Stimulated activated naive B cell treated with anti-CD40 and anti-IgM and Interleukin-4, amounts not matched to agents 10 μg/mL and 1 μg/mL and 100 μg/mL, for 72 hours (primary cell): Measurements from ENCODE around the gene PRM1.
A peak's percentile ranks its signal among the peaks of the same experiment; 100 is the strongest.
"Not testable (repeated sequence)": the region's sequence is repeated elsewhere in the genome, so short reads cannot be mapped to it uniquely, and the experiment has no call there.

Experiments
- ATAC-seq, 2 donors: fragments of 150-1000 bp; cut with Tn5 transposase; replicated peaks; 2 replicates each; pipeline ENCODE4 v1.10.0; 2021; ENCODE audit warnings: moderate library complexity in 1 of 2
- DNase-seq: peaks from one replicate; pipeline ENCODE4 v3.0.0; 2021
- H3K27ac Mint-ChIP-seq: one replicate; pipeline ENCODE4 v1.8.0; 2022; ENCODE audit warnings: mild to moderate bottlenecking, mixed read lengths
- H3K27me3 Mint-ChIP-seq, 2 donors: one replicate each; pipeline ENCODE4 v1.8.0; 2022; ENCODE audit warnings: mixed read lengths in 2 of 2
- H3K36me3 Mint-ChIP-seq, 2 donors: one replicate each; pipeline ENCODE4 v1.8.0; 2022; ENCODE audit warnings: mixed read lengths in 2 of 2, mild to moderate bottlenecking in 1 of 2
- H3K4me1 Mint-ChIP-seq, 2 donors: one replicate each; pipeline ENCODE4 v1.8.0; 2022; ENCODE audit warnings: mixed read lengths in 2 of 2, mild to moderate bottlenecking in 1 of 2
- H3K4me3 Mint-ChIP-seq, 2 donors: one replicate each; pipeline ENCODE4 v1.8.0; 2022; ENCODE audit warnings: mild to moderate bottlenecking in 2 of 2, mixed read lengths in 2 of 2, moderate library complexity in 1 of 2
- H3K9me3 Mint-ChIP-seq, 2 donors: one replicate each; pipeline ENCODE4 v1.8.0; 2022; ENCODE audit warnings: mixed read lengths in 2 of 2, mild to moderate bottlenecking in 1 of 2

Gene PRM1

DNA sequence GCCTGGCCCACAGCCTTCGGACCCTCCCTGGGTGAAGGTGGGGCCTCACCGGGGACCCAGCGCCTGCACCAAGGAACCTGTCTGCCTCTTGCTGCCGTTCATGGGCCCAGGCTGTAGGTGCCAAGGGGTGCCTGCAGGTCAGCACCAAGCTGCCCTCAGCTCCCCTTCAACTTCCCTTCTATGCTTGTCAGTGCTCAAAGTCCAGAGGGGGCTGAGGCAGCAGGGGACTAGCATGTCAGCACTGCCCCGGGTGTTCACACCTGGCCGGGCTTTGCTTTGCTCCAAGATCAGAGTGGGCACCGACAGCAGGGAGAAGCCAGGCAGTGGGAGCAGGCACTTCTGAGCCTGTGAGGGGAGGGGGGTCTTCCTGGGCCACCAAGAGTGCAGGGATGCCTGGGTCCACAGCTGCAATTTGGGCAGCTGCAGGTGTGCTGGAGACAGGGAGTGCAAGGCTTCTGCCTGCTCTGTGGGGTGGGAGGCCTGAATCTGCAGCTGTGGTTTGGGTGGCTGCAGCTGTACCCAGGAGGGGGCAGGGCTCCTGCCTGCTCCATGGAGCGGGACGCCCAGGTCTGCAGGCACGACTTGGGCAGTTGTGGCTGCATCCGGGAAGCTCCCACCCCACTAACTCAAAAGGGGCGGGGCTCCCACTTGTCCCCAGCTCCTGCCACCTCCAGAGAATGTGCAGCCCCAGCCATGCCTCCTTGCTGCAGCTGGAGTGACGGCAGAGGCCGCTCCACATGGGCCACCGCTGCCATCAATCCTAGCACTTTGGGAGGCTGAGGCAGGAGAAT lies 27.6 kb upstream of the PRM1 start:
- peak overlapping the region; percentile 89 for H3K27ac Mint-ChIP-seq
- H3K36me3 Mint-ChIP-seq, result peaks cover 0 to 7% of the 10 kb centered on the region in 2 donors
- DNase-seq (peak; percentile 78), ATAC-seq (peak; percentile 54 to 67)
- peaks cover 50 to 90% of the 10 kb centered on the region in 2 donors for H3K4me1 Mint-ChIP-seq
- H3K4me3 Mint-ChIP-seq, result peak overlapping the region; percentile 39 to 72
- no peaks in the 10 kb centered on the region for H3K27me3 Mint-ChIP-seq
- H3K9me3 Mint-ChIP-seq, result peaks cover 0 to 2% of the 10 kb centered on the region in 2 donors

DNA sequence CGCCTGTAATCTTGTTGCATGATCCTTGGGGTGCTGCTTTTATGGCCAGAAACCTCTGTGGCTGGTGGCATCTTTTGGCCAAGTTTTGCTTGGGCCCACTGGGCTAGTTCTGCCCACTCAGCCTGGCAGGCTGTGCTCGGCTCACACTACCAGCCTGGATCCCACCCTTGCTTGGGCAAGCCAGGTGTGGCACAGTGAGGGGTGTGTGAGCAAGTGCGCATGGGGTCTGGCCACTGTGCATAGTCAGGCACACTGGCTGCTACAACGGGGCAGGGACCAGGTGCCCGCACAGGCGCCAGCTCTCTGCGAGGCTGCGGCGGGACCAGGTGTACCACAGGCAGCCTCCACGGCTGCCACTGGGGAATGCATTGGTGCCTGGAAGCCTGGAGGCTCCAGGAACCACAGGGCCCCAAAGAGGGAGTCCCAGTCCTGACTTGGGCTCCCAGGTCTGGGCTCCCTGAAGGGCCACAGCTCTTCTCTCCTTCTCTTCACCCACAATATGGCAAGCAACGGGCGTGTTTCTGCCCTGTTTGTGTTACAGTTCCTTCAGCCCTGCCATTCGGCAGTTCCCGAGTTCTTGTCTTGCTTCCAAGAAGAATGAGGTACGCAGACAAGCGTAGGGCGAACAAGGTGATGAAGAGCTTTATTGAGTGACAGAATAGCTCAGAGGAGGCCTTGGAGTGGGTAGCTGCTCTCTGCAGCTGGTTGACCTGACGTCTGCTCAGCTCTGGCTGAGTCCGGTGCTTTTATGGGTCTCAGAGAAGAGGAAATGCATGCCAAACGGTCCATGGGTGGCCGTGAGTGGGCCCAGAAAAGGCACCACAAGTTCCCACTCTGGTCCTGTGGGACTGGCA lies 26.7 kb upstream of the PRM1 start:
- Mint-ChIP-seq H3K27me3 (no peaks in the 10 kb centered on the region), H3K27ac (peak overlapping the region; percentile 89), H3K36me3 (peaks cover 0 to 7% of the 10 kb centered on the region in 2 donors), H3K4me1 (peaks cover 50 to 89% of the 10 kb centered on the region in 2 donors), H3K4me3 (no peak overlapping the region), H3K9me3 (peaks cover 0 to 2% of the 10 kb centered on the region in 2 donors)
- no peak for ATAC-seq
- no peak for DNase-seq

- Mint-ChIP-seq H3K27me3 (no peaks in the 10 kb centered on the region), H3K27ac (no peak overlapping the region), H3K36me3 (peaks cover 0 to 7% of the 10 kb centered on the region in 2 donors), H3K4me1 (peaks cover 47 to 82% of the 10 kb centered on the region in 2 donors), H3K9me3 (peaks cover 0 to 2% of the 10 kb centered on the region in 2 donors), H3K4me3 (no peak overlapping the region)
- ATAC-seq (no peak), DNase-seq (no peak)
Observed at GRCh38 chr16:11306997-11307638, 26.0 kb upstream of the PRM1 start.

DNA sequence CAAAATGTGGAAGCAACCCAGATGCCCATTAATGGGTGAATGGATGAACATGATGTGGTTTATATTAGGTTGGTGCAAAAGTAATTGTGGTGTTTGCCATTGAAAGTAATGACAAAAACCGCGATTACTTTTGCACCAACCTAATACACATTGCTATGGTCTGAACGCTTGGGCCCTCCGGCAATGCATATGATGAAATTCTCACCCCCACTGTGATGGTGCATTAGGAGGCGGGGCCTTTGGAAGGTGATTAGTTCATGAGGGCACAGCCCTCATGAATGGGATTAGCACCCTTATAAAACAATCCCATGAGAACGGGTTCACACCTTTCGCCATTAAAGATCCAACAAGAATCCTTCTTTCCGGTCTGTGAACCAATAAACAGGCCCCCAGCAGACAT lies 25.3 kb upstream of the PRM1 start:
- ATAC-seq, result no peak
- H3K9me3 Mint-ChIP-seq, result peaks cover 0 to 2% of the 10 kb centered on the region in 2 donors
- H3K4me3 Mint-ChIP-seq, result no peak overlapping the region
- peaks cover 48 to 75% of the 10 kb centered on the region in 2 donors for H3K4me1 Mint-ChIP-seq
- H3K27ac Mint-ChIP-seq, result no peak overlapping the region
- no peak for DNase-seq
- H3K36me3 Mint-ChIP-seq, result peaks cover 0 to 7% of the 10 kb centered on the region in 2 donors
- H3K27me3 Mint-ChIP-seq, result no peaks in the 10 kb centered on the region

DNA sequence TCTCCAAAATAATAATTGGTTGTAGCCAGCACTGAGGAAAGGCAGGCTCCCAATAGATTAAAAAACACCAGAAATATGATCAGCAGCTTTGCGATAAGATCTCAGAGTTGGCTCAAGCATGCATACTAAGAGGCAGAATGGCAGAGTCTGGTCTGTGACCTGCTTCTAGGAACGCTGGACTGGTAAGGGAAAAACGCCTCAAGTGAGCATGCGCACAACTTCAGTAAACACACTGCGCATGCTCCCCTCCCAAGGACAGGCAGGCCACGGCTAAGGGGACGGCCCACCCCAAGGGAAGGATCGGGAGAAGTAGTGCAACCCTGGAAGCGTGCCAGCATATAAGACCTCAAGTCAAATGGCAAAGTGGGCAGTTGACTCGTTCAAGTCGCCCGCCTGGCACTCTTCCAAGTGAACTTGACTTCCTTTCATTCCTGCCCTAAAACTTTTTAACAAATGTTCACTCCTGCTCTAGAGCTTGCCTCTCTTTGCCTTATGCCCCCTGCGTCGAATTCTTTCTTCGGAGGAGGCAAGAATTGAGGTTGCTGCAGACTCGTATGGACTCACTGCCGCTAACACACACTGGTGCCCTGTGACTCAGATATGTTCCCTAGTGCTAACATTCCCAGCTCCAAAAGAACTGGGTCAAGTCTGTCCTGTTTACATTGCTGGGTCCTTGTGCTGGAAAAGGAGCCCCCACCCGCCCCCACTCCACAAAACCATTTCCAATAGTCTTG lies 22.4 kb upstream of the PRM1 start:
- no peak for ATAC-seq
- H3K9me3 Mint-ChIP-seq, result peaks cover 0 to 2% of the 10 kb centered on the region in 2 donors
- peaks cover 0 to 4% of the 10 kb centered on the region in 2 donors for H3K36me3 Mint-ChIP-seq
- no peak overlapping the region for H3K4me3 Mint-ChIP-seq
- no peaks in the 10 kb centered on the region for H3K27me3 Mint-ChIP-seq
- DNase-seq, result no peak
- peaks cover 39 to 71% of the 10 kb centered on the region in 2 donors for H3K4me1 Mint-ChIP-seq
- peak overlapping the region; percentile 75 for H3K27ac Mint-ChIP-seq

- Mint-ChIP-seq H3K4me3 (no peak overlapping the region), H3K36me3 (peaks cover 0 to 4% of the 10 kb centered on the region in 2 donors), H3K27me3 (no peaks in the 10 kb centered on the region), H3K4me1 (peaks cover 37 to 71% of the 10 kb centered on the region in 2 donors), H3K9me3 (peaks cover 0 to 2% of the 10 kb centered on the region in 2 donors), H3K27ac (peak overlapping the region; percentile 22)
- no peak for DNase-seq
- ATAC-seq, result no peak
Observed at GRCh38 chr16:11302977-11303376, 21.8 kb upstream of the PRM1 start.

DNA sequence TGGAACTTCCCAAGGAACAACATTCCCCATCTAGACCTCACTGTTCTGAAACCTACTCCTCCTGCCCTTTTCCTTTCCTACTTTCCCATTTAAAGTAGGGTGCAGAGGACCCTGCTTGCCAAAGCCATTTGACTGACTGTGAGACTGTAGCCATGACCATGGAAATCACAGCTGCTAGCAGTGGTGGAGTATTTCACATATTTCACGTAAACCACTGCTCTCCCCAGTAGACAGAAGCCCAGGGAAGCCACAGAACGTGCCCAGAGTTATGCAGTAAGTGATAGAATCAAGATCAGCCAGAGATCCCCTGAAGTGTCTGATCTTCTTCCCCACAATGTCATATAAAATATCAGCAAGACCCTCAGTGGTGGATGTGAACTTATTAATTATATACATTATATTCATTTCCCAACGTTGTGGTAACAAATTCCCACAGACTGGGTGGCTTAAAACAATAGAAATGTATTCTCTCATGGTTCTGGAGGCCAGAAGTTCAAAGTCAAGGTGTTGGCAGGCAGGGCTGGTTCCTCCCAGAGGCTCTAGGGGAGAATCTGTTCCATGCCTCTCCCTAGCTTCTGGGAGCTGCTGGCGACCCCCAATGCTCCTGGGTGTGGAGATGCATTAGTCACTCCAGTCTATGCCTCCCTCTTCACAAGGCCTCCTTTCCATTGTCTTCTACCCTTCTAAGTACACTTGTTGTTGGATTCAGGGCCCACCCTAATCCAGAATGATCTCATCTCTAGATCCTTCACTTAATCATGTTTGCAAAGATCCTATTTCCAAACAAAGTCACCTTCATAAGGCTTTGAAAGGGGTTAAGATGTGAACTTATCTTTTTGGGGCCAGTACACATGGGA lies 20.7 kb upstream of the PRM1 start:
- Mint-ChIP-seq H3K27ac (peak overlapping the region; percentile 62), H3K36me3 (no peaks in the 10 kb centered on the region), H3K27me3 (no peaks in the 10 kb centered on the region), H3K4me1 (peaks cover 42 to 72% of the 10 kb centered on the region in 2 donors), H3K4me3 (no peak overlapping the region), H3K9me3 (no peaks in the 10 kb centered on the region)
- DNase-seq (no peak), ATAC-seq (no peak)

DNA sequence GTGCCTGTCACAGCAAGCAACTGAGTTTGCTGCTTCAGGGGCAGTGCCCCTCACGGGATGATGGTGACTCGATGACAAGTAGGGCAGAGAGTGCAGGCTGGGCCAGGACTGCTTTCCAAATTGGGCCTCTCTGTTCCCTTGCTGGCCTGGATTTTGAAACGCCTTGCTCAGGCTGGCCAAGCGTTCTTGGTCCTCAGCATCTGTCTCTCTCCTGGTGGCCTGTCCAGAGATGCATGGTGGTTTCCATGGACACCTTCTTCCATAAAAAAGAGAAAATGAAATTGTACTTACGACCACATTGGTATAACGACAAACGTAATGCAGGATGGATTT lies 19.4 kb upstream of the PRM1 start:
- Mint-ChIP-seq H3K4me1 (peaks cover 40 to 72% of the 10 kb centered on the region in 2 donors), H3K27me3 (no peaks in the 10 kb centered on the region), H3K36me3 (no peaks in the 10 kb centered on the region), H3K4me3 (no peak overlapping the region), H3K27ac (no peak overlapping the region), H3K9me3 (no peaks in the 10 kb centered on the region)
- no peak for ATAC-seq
- no peak for DNase-seq

GRCh38 chr16:11299865-11300559 lies 18.9 kb upstream of the PRM1 start:
- Mint-ChIP-seq H3K4me1 (peaks cover 41 to 67% of the 10 kb centered on the region in 2 donors), H3K36me3 (no peaks in the 10 kb centered on the region), H3K27me3 (no peaks in the 10 kb centered on the region), H3K9me3 (no peaks in the 10 kb centered on the region), H3K4me3 (peak overlapping the region in 1 of 2 donors; percentile 25), H3K27ac (peak overlapping the region; percentile 71)
- DNase-seq (no peak), ATAC-seq (peak; percentile 11 to 14)

- peak; percentile 33 for DNase-seq
- H3K27ac Mint-ChIP-seq, result peak overlapping the region; percentile 68
- H3K36me3 Mint-ChIP-seq, H3K27me3 Mint-ChIP-seq, H3K9me3 Mint-ChIP-seq: not testable (repeated sequence)
- peaks cover 39 to 68% of the 10 kb centered on the region in 2 donors for H3K4me1 Mint-ChIP-seq
- peak; percentile 45 to 61 for ATAC-seq
- H3K4me3 Mint-ChIP-seq, result peak overlapping the region in 1 of 2 donors; percentile 43
Observed at GRCh38 chr16:11298950-11299547, 17.9 kb upstream of the PRM1 start.

GRCh38 chr16:11298143-11298900 lies 17.2 kb upstream of the PRM1 start:
- peaks cover 40 to 67% of the 10 kb centered on the region in 2 donors for H3K4me1 Mint-ChIP-seq
- no peaks in the 10 kb centered on the region for H3K9me3 Mint-ChIP-seq
- peak overlapping the region; percentile 96 for H3K27ac Mint-ChIP-seq
- H3K36me3 Mint-ChIP-seq, result no peaks in the 10 kb centered on the region
- DNase-seq (no peak), ATAC-seq (no peak)
- no peaks in the 10 kb centered on the region for H3K27me3 Mint-ChIP-seq
- peak overlapping the region; percentile 72 to 74 for H3K4me3 Mint-ChIP-seq
